Transverse colon (tissue), 4 donors: Measurements from ENCODE around the gene CSTA. TPM values are rescaled to one million over a fixed set of nuclear protein-coding genes. Genes with fewer than 3 reads are reported as not detected.

Source experiments
- DNase-seq: peaks from one replicate; pipeline ENCODE4 v3.0.0-alpha.2; 2019
- H3K27ac ChIP-seq, 4 donors: fragments of 200-600 bp; sonication (generic); 2 replicates each; pipeline ENCODE4 v1.5.1; 2016 to 2018; ENCODE audit warnings: inconsistent platforms in 4 of 4
- H3K27me3 ChIP-seq: fragments of 200-600 bp; sonication (generic); 2 replicates; pipeline ENCODE4 v1.5.1; 2017; ENCODE audit warnings: inconsistent platforms
- H3K36me3 ChIP-seq, 4 donors: fragments of 200-600 bp; sonication (generic); 2 replicates each; pipeline ENCODE4 v1.5.1; 2017 to 2019; ENCODE audit warnings: inconsistent platforms in 4 of 4
- H3K4me1 ChIP-seq, 4 donors: fragments of 200-600 bp; sonication (generic); 2 replicates each; pipeline ENCODE4 v1.5.1; 2017 to 2020; ENCODE audit warnings: inconsistent platforms in 4 of 4
- H3K4me3 ChIP-seq, 4 donors: fragments of 200-600 bp; sonication (generic); 1 replicate in 1 of 4; 2 replicates in 3 of 4; pipeline versions ENCODE4 v1.5.1 to v1.6.1; 2017 to 2019; ENCODE audit warnings: inconsistent platforms in 4 of 4
- H3K9me3 ChIP-seq, 2 donors: fragments of 200-600 bp; sonication (generic); 2 replicates each; pipeline ENCODE4 v1.5.1; 2017 to 2019; ENCODE audit warnings: inconsistent platforms in 2 of 2
- EP300 ChIP-seq: sonication (generic); formaldehyde crosslinking; IDR thresholded peaks from one replicate; pipeline ENCODE4 v1.6.1; 2017; ENCODE audit warnings: antibody characterized with exemption, low read depth
- POLR2A ChIP-seq: fragments of 450-650 bp; IDR thresholded peaks from one replicate; pipeline ENCODE4 v1.6.1; 2016; ENCODE audit warnings: antibody characterized with exemption, mild to moderate bottlenecking, moderate library complexity
- POLR2AphosphoS5 ChIP-seq, 3 donors: sonication (generic); formaldehyde crosslinking; IDR thresholded peaks; one replicate each; pipeline ENCODE4 v1.6.1; 2016; ENCODE audit warnings: antibody characterized with exemption in 3 of 3
- WGBS, 2 donors: methylation state at CpG; one replicate each; pipeline ENCODE4 v1.1.5; 2018; ENCODE audit warnings: low coverage in 1 of 2; 5-methylcytosine and 5-hydroxymethylcytosine counted together
- in situ Hi-C, 4 donors: fragments of 200-750 bp; cut with MboI; loops; one replicate each; pipeline versions ENCODE4 v1.15.0 to v1.15.1; 2017; ENCODE audit warnings: low sequenced_read_pairs in 3 of 4, low pct_ligation_motif_present in 1 of 4, low pct_unique_long_range_greater_than_20kb in 1 of 4
- intact Hi-C: fragments of 100-400 bp; cut with DNase I; formaldehyde crosslinking; loops from one replicate; pipeline ENCODE4 v1.15.1; 2023; ENCODE audit warnings: low total_unique reads
- total RNA-seq, 4 donors: library from RNA; depleted of rRNA; stranded (reverse); fragments of >200 nt; gene quantifications; one replicate each; pipeline ENCODE4 v1.1.0, GENCODE V29; 2016
- TF ChIP-seq, protein P1 (sequence below), 5 experiments: fragments of 200-600 bp in 3 of 5; fragments of 450-650 bp in 2 of 5; sonication (generic) in 3 of 5; IDR thresholded peaks; 1 replicate in 2 of 5; 2 replicates in 3 of 5; pipeline ENCODE4 v1.5.1; 2016 to 2017; ENCODE audit warnings: antibody characterized with exemption in 5 of 5, inconsistent platforms in 3 of 5, mild to moderate bottlenecking in 2 of 5, moderate library complexity in 1 of 5

The CSTA gene
- total RNA-seq, 4 donors from 2014 or later = 1.4 TPM; not detected in 3

DNA sequence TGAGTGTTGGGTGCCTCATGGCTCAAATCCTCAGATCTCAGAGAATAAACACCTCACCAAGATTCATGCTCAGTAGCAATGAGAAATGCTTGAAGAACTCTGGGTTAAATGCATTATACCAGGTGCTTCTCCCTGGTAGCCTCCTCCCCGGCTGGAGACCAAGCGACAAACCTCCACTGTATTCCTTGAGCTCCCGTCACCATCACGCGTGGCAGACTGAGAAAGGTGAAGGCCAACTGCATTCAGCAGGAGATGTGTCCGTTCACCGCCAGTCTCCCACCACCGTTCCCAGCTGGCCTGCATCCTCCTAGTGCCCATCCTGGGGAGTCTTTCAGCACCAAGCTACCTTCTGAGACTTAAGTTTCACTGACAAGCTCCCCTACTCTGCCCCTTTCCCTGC lies 7.5 kb downstream of the CSTA start:
- intact Hi-C loops = no loop called here
- WGBS, 2 donors = 93% methylated on average over 8 of the region's 8 CpGs; no CpG with 5 or more reads in 1 of the 2 donors
- H3K4me3 ChIP-seq = no peak overlapping the region
- H3K36me3 ChIP-seq = no peaks in the 10 kb centered on the region
- no peaks in the 10 kb centered on the region for H3K9me3 ChIP-seq
- in situ Hi-C loops = no loop called here
- no peak for DNase-seq
- no peak overlapping the region for H3K27ac ChIP-seq
- H3K4me1 ChIP-seq = no peaks in the 10 kb centered on the region
- H3K27me3 ChIP-seq = no peaks in the 10 kb centered on the region
- TF ChIP-seq EP300 (no peak), POLR2A (no peak), POLR2AphosphoS5 (IDR thresholded peaks at IDR 0.05) (no peak)
- TF ChIP-seq, protein P1, sequence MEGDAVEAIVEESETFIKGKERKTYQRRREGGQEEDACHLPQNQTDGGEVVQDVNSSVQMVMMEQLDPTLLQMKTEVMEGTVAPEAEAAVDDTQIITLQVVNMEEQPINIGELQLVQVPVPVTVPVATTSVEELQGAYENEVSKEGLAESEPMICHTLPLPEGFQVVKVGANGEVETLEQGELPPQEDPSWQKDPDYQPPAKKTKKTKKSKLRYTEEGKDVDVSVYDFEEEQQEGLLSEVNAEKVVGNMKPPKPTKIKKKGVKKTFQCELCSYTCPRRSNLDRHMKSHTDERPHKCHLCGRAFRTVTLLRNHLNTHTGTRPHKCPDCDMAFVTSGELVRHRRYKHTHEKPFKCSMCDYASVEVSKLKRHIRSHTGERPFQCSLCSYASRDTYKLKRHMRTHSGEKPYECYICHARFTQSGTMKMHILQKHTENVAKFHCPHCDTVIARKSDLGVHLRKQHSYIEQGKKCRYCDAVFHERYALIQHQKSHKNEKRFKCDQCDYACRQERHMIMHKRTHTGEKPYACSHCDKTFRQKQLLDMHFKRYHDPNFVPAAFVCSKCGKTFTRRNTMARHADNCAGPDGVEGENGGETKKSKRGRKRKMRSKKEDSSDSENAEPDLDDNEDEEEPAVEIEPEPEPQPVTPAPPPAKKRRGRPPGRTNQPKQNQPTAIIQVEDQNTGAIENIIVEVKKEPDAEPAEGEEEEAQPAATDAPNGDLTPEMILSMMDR (IDR thresholded peaks at IDR 0.05) = no peak

- 60 to 85% methylated on average over 1 of the region's 1 CpG for WGBS, 2 donors
- Histone ChIP-seq H3K4me3 (no peak overlapping the region), H3K9me3 (no peaks in the 10 kb centered on the region), H3K27me3 (no peaks in the 10 kb centered on the region), H3K36me3 (no peaks in the 10 kb centered on the region), H3K4me1 (peaks cover 0 to 5% (median 0%) of the 10 kb centered on the region in 4 donors), H3K27ac (no peak overlapping the region)
- in situ Hi-C loops (no loop called here), intact Hi-C loops (no loop called here)
- TF ChIP-seq POLR2A (no peak), EP300 (no peak), POLR2AphosphoS5 (IDR thresholded peaks at IDR 0.05) (no peak)
- TF ChIP-seq, protein P1 (IDR thresholded peaks at IDR 0.05) = no peak
- DNase-seq = no peak
These were observed 17.8 kb downstream of the CSTA start for GRCh38 chr3:122342803-122343202.

- no peak overlapping the region for H3K4me3 ChIP-seq
- 83 to 85% methylated on average over 2 of the region's 2 CpGs for WGBS, 2 donors
- no peak overlapping the region for H3K27ac ChIP-seq
- H3K4me1 ChIP-seq = peaks cover 0 to 4% (median 0%) of the 10 kb centered on the region in 4 donors
- DNase-seq = no peak
- no peaks in the 10 kb centered on the region for H3K9me3 ChIP-seq
- in situ Hi-C loops = no loop called here
- intact Hi-C loops = no loop called here
- H3K27me3 ChIP-seq = no peaks in the 10 kb centered on the region
- TF ChIP-seq, protein P1 (IDR thresholded peaks at IDR 0.05) = no peak
- no peak for TF ChIP-seq POLR2A
- no peak for TF ChIP-seq EP300
- TF ChIP-seq POLR2AphosphoS5 (IDR thresholded peaks at IDR 0.05) = no peak
- no peaks in the 10 kb centered on the region for H3K36me3 ChIP-seq
These were observed 18.6 kb downstream of the CSTA start for GRCh38 chr3:122343654-122344053.

GRCh38 chr3:122349171-122349570 lies 24.1 kb downstream of the CSTA start:
- H3K4me1 ChIP-seq = peaks cover 0 to 23% (median 12%) of the 10 kb centered on the region in 4 donors
- 88% methylated on average over 1 of the region's 1 CpG; no CpG with 5 or more reads in 1 of the 2 donors for WGBS, 2 donors
- H3K9me3 ChIP-seq = no peaks in the 10 kb centered on the region
- no peak overlapping the region for H3K27ac ChIP-seq
- no peak for DNase-seq
- no peaks in the 10 kb centered on the region for H3K36me3 ChIP-seq
- H3K27me3 ChIP-seq = no peaks in the 10 kb centered on the region
- no peak overlapping the region for H3K4me3 ChIP-seq
- intact Hi-C loops = no loop called here
- in situ Hi-C loops = no loop called here
- TF ChIP-seq POLR2A = no peak
- no peak for TF ChIP-seq POLR2AphosphoS5 (IDR thresholded peaks at IDR 0.05)
- TF ChIP-seq, protein P1 (IDR thresholded peaks at IDR 0.05) = no peak
- TF ChIP-seq EP300 = no peak
